ENCODE measurements around the gene CA12. TPM values are rescaled to one million over a fixed set of nuclear protein-coding genes. Genes with fewer than 3 reads are reported as not detected.

The CA12 gene
- total and polyA plus RNA-seq, 2 of the 8 experiments (the other 6 are each of a cell fraction or from before 2014, with no cell fraction given), result 4.7 to 4.9 TPM

DNA sequence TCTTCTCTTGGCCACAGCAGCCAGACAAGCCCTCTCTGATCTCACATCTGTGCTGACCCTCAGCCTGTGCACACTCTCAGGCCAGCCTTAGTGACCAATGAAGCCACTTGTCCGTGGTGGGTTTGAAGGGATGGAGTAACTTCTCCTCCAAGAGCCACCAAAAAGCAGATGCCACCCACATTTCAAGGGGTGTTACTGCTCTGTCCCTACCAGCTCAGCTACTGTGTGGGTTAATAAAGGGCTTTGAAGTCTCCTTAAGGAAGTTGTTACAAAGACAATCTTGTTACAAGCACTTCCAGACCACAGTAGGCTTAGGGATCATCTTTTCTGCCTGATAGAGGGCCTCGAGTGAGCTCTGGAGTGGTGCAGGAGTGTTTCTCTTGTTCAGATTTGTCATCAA lies 3.3 kb upstream of the CA12 start:
- no peak overlapping the region for H4K91ac ChIP-seq (replicated peaks; ENCODE audit: insufficient read length, low read length)
- H3K79me1 ChIP-seq (ENCODE audit: low read depth, low read length), result no peaks in the 10 kb centered on the region
- H3K9ac ChIP-seq (replicated peaks in 1 of 4; ENCODE audit: extremely low read depth in 1 of 4, low read depth in 3 of 4, low read length in 3 of 4), result no peak overlapping the region
- no peaks in the 10 kb centered on the region for H3K9me3 ChIP-seq (ENCODE audit: insufficient read depth in 2 of 2, low read depth in 1 of 2, low read length in 1 of 2)
- no peak overlapping the region for H3K14ac ChIP-seq (ENCODE audit: insufficient read length)
- H4K20me1 ChIP-seq (replicated peaks in 1 of 2; ENCODE audit: control insufficient read depth in 1 of 2, insufficient read depth in 2 of 2, low read length in 2 of 2), result no peaks in the 10 kb centered on the region
- H2AK5ac ChIP-seq (ENCODE audit: low read depth, low read length), result no peak overlapping the region
- CTCF ChIA-PET (ENCODE audit: partially characterized antibody), result interaction anchor here (0.8 kb wide), 1 partner anchor 12 kb away, joined by 3 read pairs; no protein-coding TSS in a partner anchor
- no peak overlapping the region for H2BK12ac ChIP-seq (ENCODE audit: low read depth, low read length)
- H2BK20ac ChIP-seq (ENCODE audit: low read length), result no peak overlapping the region
- H3K27ac ChIP-seq (ENCODE audit: low read depth, low read length), result no peak overlapping the region
- no peak overlapping the region for H3K18ac ChIP-seq (ENCODE audit: extremely low read depth, low read length)
- no peak overlapping the region for H3K23ac ChIP-seq (ENCODE audit: insufficient read length)
- no peak overlapping the region for H3K4ac ChIP-seq (replicated peaks; ENCODE audit: insufficient read length, low read depth, low read length)
- no peak overlapping the region for H2AFZ ChIP-seq (ENCODE audit: low read length)
- no peak for DNase-seq (ENCODE audit: low read depth in 1 of 2, low spot score in 2 of 2)
- no peaks in the 10 kb centered on the region for H3K79me2 ChIP-seq (ENCODE audit: control insufficient read depth in 1 of 2, insufficient read depth in 2 of 2, low read length in 2 of 2)
- H2BK5ac ChIP-seq (ENCODE audit: low read depth, low read length), result no peak overlapping the region
- 86% methylated on average over 2 of the region's 2 CpGs; no CpG with 5 or more reads in 1 of the 2 experiments for WGBS, 2 experiments (ENCODE audit: extremely low coverage in 1 of 2, insufficient coverage in 1 of 2, insufficient read length in 1 of 2, insufficient replicate concordance in 2 of 2, low coverage in 1 of 2, low lambda C conversion rate in 2 of 2, missing lambda C conversion rate in 1 of 2)
- peaks cover 0 to 27% (median 18%) of the 10 kb centered on the region in 4 experiments; a peak in 6 of 7 replicates for H3K27me3 ChIP-seq (replicated peaks in 1 of 4; ENCODE audit: control insufficient read depth in 3 of 4, extremely low read depth in 1 of 4, insufficient read depth in 3 of 4, low read length in 3 of 4)
- no peak overlapping the region for H4K8ac ChIP-seq (ENCODE audit: extremely low read depth, insufficient read depth, low read length)
- H3K4me3 ChIP-seq (ENCODE audit: extremely low read depth in 1 of 4, insufficient read depth in 2 of 4, low read depth in 3 of 4, low read length in 4 of 4), result no peak overlapping the region
- peaks cover 1 to 13% (median 4%) of the 10 kb centered on the region in 4 experiments; a peak in 6 of 7 replicates for H3K4me1 ChIP-seq (replicated peaks in 1 of 4; ENCODE audit: control insufficient read depth in 3 of 4, insufficient read depth in 4 of 4, low read length in 3 of 4)
- H3K23me2 ChIP-seq (ENCODE audit: low read depth, low read length), result peaks cover 10% of the 10 kb centered on the region; the same call in 1 of the 2 replicates
- H3K4me2 ChIP-seq (ENCODE audit: insufficient read depth in 1 of 2, low read depth in 2 of 2, low read length in 2 of 2), result no peak overlapping the region
- H2BK15ac ChIP-seq (ENCODE audit: low read length), result no peak overlapping the region
- no peak for FAIRE-seq
- H3K36me3 ChIP-seq (ENCODE audit: control insufficient read depth in 2 of 4, insufficient read depth in 4 of 4, low read length in 3 of 4), result no peaks in the 10 kb centered on the region
- no peak overlapping the region for H2BK120ac ChIP-seq (replicated peaks; ENCODE audit: low read depth, low read length)
- no peak overlapping the region for H3K56ac ChIP-seq (replicated peaks; ENCODE audit: insufficient read length, low read depth, low read length)
- no peak overlapping the region for H4K5ac ChIP-seq (ENCODE audit: insufficient read length, low read depth, low read length)
- POLR2A ChIA-PET (ENCODE audit: partially characterized antibody), result no interaction called here
- TF ChIP-seq SIRT6 (IDR thresholded peaks at IDR 0.05; ENCODE audit: low read length) (no peak), EP300 (IDR thresholded peaks at IDR 0.05; ENCODE audit: borderline replicate concordance in 1 of 2, low read depth in 2 of 2, low read length in 2 of 2) (no peak), TBP (IDR thresholded peaks at IDR 0.05; ENCODE audit: low read depth, low read length) (no peak), CBX8 (IDR thresholded peaks at IDR 0.05; ENCODE audit: borderline replicate concordance, low read depth, low read length) (no peak), CBX5 (IDR thresholded peaks at IDR 0.05; ENCODE audit: low read depth, low read length) (no peak), CREB1 (IDR thresholded peaks at IDR 0.05) (no peak), ZNF274 (IDR thresholded peaks at IDR 0.05; ENCODE audit: borderline replicate concordance, extremely low read depth, low read length) (no peak), KDM1A (IDR thresholded peaks at IDR 0.05; ENCODE audit: borderline replicate concordance, low read length) (no peak), POLR2A (IDR thresholded peaks at IDR 0.05; ENCODE audit: control extremely low read depth in 1 of 2, low read depth in 2 of 2, low read length in 2 of 2) (no peak), POLR2AphosphoS5 (IDR thresholded peaks at IDR 0.05; ENCODE audit: low read depth, low read length) (no peak), SP2 (IDR thresholded peaks at IDR 0.05; ENCODE audit: low read length) (no peak), TEAD4 (IDR thresholded peaks at IDR 0.05; ENCODE audit: low read depth, low read length) (no peak), PHF8 (conservative IDR thresholded peaks at IDR 0.05; ENCODE audit: low read depth, low read length) (no peak)
